D341Med (cell line): Measurements from ENCODE around the gene CSNK2A1.
A peak's percentile ranks its signal among the peaks of the same experiment; 100 is the strongest.

Experiments used
- DNase-seq: peaks from one replicate; pipeline ENCODE4 v3.0.0; 2012; ENCODE audit warnings: low spot score

CSNK2A1 gene

DNA sequence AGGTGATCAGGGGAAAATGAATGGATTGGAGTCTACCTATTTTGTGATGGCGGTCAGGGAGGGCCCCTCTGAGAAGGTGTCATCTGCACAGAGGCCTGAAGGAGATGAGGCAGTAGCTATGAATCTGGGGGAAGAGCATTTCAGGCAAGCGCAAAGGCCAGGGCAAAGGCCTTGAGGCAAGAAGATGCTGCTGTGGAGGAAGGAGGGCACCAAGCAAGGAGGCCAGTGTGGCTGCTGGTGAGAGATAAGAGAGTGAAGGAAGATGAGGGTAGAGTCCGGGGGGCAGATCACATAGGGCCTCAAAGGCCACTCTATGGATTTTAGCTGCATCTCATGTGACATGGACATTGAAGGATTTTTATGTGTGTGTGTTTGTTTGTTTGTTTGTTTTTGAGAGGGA lies 20.6 kb upstream of the CSNK2A1 start:
- DNase-seq: no peak

DNA sequence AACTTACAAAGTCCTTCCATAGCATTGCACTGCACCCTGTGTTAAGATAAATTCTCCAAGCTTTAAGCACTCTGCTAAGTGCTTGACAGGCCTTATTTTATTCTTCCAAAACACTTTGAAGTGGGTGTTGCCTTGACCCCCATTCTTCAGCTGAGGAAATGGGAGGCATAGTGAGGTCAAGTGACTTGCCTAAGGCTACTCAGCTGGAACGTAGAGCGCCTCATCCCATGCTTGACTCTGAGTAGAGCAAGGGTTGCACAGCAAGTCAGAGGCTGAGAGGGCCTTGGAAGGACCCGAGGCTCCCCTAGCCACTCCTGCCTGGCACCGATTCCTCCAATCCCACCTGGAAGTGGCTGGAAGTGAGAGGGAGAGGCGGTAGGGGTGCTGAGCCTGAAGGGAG lies 19.6 kb upstream of the CSNK2A1 start:
- no peak for DNase-seq

DNA sequence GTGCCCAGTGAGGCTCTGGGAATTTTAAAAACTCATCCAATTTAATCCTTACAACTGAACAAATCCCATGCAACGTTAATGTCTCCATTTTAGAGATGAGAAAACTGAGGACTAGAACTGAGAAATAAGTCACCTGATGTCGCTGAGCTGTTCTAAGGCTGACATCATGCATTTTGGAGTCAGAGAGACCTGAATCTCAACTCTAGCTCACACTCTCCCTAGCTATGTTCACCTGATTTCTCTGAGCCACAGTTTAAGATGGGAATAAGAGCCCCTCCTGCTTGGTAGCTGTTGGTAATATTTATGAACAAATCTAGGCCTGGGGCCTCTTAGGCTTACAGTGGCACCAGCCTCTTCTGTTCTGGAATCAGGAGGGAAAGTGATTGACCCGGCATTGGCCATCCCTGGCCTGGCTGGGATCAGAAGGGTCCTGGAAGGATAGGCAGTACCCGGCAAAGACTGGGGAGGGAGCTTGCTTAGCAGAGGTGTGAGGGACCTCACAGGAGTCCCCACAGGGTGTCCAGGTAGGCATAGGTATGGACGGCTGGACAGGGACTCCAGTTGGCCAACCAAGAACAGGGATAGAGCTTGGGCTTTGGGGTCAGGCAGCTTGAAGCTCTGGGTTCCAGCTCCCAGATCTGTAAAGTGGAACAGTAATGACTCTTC lies 18.8 kb upstream of the CSNK2A1 start:
- no peak for DNase-seq

DNA sequence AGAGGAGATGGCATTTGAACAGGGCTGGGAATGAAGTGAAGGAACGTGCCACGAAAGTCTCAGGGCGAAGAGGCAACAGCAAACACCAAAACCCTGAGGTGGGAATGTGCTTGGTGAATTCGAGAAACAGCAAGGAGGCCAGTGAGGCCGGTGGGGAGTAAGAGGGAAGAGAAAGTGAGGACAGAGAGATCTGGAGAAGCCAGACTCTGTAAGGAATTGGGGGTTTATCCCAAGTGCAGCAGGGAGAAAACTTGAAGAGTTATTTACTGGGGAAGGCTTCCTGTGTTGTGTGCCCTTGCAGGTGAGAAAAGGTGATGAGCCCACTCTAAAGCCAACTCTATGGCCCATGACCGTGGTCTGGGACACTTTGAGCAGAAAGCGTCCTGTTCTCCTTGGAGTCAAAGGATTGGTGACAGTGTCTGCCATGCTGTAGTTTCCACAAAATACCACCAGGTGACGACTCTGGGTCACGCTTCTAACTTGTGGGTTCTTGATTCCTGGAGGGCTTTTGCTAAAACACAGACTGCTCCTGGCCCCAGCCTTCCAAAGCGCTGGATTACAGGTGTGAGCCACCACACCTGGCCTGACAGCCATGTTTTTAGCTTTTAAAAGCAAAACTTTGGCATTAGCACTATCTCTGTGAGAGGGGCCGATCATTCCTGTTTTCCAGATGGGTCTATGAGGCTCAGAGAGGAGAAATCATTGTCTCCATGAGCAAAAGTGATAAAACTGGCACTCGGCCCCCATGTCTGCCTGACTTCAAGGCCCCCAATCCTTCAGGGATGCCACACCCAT lies 18.0 kb upstream of the CSNK2A1 start:
- peak; percentile 80 for DNase-seq

DNA sequence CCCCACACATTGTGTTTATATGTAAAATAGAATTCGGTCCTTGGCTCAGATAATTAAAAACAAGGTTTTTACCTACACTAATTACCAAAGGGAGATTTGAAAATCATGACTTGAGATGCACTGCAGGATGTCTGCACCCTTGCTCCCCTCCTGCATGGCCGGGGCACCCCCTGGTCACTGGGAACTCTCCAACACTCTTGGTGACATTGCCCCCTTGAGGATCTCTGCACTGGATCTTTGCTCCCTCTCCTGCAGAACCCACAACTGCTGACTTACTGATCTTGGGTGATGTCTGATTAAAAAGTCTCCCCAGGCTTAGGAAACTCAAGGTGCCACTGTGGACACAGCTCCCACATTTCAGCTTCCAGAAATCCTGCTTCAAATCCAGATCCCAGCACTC lies 17.1 kb upstream of the CSNK2A1 start:
- no peak for DNase-seq

DNA sequence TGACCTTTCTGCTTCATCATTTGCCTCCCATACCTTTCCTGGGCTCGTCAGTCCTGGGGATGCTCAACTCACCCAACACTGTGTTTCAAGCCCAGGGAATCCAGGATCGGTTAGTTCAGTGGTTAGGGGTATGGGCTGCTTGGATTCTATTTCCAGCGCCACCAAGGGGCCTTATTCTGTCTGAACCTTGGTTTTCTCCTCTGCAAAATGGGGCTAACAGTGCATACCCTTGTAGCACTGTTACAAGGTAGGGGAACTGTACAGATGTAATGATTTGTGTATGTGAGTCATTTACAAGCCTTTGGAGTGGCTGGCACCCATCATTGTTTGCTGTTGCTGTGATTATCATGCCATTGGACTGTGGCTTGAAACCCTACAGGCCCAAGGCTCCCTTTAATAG lies 14.5 kb upstream of the CSNK2A1 start:
- no peak for DNase-seq

DNA sequence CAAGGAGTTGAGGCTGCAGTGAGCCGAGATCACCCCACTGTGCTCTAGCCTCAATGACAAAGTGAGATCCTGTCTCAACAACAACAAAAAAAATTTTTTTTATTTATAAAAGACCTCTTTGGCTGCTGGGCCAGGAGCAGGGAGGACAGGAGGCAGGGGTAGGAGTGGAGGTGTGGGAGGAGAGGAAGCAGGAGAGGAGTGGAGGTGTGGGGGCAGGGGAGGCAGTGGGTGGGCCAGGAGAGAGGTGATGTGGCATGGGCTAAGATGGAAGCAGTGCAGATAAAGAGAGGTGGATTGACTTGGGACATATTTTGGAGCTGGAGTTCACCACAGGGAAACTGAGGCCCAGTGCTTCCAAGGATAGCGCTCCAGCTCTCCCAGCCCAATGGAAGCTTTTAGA lies 13.4 kb upstream of the CSNK2A1 start:
- DNase-seq: no peak

DNA sequence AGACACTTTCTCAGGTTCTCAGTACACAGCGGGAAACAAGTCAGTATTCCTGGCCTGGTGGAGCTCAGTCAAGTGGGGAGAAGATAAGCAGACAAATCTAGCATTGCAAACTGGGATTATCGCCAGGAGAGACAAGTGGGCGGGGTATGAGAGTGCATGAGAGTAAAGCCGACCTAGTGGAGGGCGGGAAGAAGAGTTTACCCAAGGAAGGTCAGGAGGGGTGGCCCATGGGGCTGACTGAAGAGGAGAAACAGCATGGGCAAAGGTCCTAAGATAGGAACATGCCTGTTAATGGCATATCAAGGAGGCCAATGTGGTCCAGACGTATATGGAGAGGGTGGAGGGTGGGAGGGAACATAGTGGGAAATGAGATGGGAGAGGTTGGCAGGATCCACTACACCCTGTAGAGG lies 12.4 kb upstream of the CSNK2A1 start:
- no peak for DNase-seq

DNA sequence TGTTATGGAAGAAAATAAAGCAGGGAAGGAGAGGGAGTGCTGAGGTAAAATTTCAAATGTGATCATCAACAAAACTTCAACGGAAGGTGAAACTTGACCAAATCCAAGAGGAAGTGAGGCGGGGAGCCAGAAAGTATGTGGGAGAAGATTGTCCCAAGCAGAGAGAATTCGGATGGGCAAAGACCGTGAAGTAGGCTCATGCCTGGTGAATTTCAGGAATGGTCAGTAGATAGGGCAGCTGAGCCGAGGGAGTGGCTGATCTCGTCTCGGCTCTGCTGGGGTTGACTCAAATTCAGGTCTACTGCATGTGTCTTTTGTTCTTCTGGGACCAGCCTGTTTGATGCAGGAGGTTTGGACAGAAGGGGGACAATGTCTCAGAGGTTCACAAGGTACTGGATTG lies 7.0 kb upstream of the CSNK2A1 start:
- no peak for DNase-seq

DNA sequence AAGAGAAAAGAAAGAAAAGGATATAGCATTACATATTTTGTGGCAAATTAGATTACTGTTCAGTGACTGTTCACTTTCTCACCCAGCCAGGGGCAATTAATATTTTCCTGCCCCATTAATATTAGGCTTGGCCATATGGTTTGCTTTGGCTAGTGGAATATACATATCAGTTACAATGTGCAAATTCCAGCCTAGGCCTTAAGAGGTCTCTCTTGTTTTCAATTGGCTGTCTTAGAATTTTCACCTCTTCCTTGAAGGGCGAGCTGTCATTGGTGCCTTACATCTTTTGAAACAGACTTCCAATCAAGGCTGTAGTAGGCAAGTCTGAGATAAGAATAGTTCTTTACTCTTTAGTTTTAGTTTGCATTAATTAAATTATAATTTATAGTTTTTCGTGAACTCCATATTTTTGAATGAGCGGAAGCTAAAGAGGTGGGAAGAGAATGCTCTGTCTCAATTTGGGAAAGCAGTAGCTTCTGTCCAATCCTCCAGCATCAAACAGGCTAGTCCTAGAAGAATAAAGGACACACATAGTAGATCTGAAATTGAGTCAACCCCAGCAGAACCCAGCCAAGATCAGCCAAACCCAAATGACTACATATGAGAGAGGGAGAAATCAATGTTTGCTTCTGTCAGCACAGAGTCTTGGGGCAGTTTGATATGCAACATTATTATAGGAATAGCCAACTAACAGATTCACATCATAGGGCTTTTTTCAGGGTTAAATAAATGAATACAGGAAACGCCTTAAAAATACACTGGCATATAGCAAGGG lies 6.3 kb upstream of the CSNK2A1 start:
- DNase-seq: no peak

DNA sequence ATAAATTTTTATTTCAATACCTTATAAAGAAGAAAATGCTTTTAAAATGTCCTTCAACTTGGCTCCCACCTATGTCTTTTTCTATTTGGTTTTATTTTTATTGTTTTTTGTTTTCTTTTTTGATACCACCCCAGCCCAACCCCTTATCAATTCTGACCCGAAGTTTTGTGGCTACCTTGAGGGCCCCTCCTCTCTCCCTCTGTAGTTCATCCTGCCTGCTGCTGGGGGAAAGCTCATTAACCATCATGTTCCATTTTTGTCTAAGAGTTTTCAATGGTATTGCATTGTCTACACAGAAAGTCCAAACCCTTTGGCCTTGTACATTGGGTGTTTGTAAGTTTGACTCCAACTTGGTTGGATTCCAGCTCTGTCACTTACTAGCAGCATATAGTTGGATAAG lies 5.3 kb upstream of the CSNK2A1 start:
- no peak for DNase-seq

DNA sequence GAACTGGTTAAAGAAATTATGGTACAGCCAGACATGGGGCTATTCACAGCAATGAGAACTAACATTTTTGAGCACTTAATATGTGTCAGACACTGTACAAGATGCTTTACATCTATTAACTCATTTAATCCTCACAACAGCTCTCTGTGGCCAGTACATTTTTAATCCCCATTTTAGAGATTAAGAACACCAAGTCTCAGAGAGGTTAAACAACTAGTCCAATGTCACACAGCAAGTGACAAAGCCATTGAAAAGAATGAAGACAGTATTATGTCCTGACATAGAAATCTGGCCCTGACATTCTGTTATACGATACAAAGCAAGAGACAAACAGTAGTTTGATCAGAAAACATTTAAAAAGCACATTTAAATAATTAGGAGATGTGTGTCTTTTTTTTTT lies 3.8 kb upstream of the CSNK2A1 start:
- DNase-seq: no peak

DNA sequence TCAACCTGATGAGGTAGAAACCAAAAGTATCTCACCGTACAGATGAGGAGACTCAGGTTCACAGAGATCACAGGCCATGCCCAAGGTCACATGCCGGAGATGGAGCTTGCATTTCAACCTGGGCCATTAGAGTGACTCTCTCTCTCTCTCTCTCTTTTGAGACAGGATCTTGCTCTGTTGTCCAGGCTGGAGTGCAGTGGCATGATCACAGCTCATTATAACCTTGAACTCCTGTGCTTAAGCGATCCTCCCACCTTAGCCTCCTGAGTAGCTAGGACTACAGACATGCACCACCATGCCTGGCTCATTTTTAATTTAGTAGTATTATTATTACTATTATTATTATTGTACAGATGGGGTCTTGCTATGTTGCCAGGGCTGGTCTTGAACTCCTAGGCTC lies 2.8 kb upstream of the CSNK2A1 start:
- no peak for DNase-seq

DNA sequence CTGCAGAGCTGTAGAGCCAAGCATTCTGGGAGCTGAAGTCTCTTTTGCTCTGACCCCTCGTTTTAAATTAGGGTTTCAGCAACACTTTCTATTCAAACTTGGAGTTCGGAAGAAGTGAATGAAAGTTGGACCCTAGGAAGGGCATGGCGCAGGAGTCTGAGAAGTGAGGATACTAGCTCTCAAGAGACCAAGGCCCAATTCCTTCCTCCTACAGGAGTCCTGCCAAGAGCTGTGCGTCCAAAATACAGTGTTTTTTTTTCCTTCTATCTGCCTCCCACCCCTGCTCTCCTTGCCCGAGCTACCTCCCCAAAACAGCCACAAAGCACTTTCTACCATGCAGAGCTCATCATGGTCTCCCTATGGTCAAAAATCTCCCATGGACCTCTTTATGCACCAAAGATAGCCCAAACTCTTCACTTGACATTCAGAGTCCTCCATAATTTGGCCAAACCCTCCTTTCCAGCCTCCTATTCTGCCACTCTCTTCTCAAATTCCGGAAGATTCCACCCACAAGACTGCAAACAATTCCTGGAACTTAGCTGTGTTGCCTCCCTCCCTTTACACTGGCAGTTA lies 649 bp upstream of the CSNK2A1 start:
- DNase-seq: no peak

DNA sequence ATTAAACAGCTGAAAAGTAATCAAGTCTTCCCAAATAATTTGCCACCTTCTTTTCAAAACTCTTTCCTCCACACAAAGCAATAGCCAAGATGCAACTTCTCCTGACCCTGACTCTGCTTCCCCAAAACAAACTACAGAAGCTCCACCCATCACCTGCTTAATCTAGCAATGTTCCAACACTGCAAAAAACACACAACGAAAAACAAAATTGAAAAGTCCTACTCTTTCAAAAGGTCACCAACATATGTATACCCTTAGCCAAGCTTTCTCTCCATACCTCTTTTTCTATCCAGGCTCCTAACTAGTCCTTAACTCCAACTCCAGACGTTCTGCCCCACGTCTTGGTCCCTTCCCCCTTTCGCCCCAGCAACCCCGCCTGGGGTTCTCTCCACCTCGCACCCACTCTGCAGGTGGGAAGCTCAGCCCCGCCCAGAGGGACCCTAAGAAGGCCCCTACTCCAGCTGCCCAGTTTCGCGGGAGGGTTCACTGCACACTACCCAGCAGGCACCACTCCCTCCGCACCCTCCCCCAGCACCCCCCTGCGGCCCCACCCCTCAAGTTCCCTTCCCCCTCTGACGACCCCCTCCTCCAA lies 717 bp downstream of the CSNK2A1 start:
- peak; percentile 70 for DNase-seq

DNA sequence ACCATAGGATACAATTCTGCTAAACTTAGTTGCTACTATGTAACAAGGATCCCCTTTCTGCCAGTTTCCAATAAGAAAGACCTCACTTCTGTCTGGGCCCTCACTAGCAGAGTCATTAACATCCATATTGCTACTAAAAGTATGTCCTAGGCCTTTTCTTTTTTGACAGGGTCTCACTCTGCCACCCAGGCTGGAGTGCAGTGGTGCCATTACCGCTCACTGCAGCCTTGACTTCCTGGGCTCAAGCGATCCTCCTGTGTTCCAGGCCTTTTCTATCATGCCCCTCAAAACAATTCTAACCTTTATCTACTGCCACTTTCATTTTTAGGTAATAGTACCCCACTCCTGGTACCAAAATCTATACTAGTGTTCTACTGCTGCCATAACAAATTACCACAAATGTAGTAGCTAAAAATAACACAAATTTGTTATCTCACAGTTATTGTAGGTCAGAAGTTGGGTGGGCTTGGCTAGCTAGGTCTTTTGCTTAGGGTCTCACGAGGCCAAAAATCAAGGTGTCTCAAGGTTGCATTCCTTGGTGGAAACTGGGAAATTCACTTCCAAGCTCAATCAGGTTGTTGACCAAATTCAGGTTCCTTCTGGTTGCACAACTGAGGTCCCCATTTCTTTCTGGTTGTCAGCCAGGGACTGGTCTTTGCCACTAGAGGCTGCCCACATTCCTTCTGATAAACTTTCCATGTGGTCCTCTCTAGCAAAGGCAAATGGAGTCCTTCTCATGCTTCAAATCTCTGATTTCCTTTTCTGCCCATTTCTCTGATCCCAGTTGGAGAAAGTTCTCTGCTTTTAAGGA lies 3.0 kb downstream of the CSNK2A1 start:
- DNase-seq: no peak

DNA sequence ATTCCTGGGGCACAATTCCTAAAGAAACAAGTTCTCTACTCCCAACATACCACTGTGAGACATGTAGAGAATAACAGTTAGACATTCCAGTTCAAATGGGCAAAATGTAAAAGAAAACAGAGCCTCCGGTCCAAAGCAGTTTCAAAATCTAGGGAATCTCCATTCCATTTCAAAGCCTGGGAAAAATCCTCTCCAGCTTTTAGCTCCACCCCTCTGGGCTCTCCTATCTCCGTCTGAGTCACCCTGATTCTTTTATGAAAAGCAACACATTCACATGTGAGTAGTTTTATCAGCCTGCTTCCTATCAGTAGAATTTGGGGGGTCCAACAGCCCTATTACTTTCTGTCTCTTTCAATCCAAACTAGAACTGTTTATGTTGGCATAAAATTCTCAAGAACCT lies 3.7 kb downstream of the CSNK2A1 start:
- no peak for DNase-seq

DNA sequence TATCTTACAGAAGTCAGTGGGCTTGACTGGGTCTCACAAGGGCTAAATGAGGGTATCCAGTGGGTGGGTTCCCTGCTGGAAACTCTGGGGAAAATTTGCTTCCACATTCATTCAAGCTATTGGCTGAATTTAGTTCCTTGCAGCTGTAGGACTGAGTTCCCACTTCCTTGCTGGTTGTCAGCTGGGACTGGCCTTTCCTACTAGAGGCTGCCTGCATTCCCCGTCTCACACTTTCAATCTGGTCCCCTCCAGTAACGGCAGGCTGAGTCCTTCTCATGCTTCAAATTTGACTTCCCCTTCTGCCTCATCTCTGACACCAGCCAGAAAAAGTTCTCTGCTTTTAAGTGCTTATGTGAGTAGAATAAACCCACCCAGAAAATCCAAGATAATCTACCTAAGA lies 4.4 kb downstream of the CSNK2A1 start:
- DNase-seq: no peak

DNA sequence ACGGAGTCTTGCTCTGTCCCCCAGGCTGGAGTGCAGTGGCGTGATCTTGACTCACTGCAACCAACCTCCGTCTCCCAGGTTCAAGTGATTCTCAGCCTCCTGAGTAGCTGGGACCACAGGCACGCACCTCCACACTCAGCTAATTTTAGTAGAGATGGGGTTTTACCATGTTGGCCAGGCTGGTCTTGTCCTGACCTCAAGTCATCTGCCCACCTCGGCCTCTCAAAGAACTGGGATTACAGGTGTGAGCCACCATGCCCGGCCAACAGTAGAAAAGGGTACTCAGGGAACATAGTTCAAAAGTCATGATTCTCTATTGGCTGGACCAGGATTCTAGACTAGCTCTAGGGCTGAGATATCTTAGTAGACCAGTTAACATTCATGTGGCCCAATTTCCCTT lies 5.6 kb downstream of the CSNK2A1 start:
- no peak for DNase-seq

DNA sequence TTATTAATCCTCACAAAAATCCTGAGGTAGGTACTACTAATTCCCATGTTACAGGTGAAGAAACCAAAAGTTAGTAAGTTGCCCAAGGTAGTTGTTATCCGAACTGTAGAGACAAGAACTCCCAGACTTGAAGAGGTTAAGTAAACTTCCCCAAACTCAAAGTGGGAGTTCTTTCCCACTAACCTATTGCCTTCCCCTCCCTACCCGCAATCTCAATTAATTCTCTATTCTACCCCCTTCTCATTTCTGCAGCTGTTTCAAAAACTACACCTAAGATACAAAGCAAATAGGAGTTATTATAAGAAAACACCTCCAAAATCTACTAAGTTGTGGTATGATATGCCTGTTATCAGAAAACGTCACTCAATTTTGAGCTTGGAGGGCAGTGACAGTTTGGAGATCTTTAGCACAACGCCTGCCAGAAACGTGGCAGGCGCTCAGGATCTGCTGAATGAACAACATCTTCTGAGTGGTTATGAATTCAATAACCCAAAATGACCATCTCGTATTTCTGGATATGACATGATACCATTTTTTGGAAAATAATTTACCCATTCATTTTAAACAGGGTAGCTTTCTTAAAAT lies 7.1 kb downstream of the CSNK2A1 start:
- DNase-seq: no peak

DNA sequence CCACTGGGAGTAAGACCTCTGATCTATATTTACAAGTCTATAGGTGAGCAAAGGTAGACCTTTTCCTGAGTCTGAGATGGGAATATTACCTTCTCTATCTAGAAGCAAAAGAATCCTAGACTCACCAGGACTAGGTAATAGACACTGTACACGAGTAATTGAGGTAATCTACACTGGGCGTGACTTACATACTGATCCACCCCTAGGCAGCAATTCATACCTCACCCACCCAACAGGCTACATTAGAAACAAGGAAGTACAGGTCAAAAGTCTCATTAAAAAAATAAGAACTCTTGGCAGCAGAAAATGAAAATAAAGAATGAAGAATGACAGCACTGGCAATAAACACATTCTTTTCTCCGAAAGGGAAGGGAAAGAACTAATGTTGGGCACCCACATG lies 7.6 kb downstream of the CSNK2A1 start:
- DNase-seq: peak; percentile 34
